OCI-LY7 (cell line): ENCODE data around the gene DGKD. TPM values are rescaled to one million over a fixed set of nuclear protein-coding genes. Genes with fewer than 3 reads are reported as not detected.
A peak's percentile ranks its signal among the peaks of the same experiment; 100 is the strongest.

Source experiments
- BruUV-seq: library from RNA; stranded (reverse); fragments of 400-500 nt; replicated peaks from 2 replicates; lab custom pipeline; 2021; lab: Mats Ljungman, UMichigan
- CTCF ChIA-PET: fragments of 300-600 bp; sonication (Branson Sonifier 250); formaldehyde crosslinking; loops from one replicate; lab custom pipeline; 2022; ENCODE audit warnings: antibody characterized with exemption; ENCODE audit not compliant: unreplicated experiment; lab: Charles Lee
- POLR2A ChIA-PET: fragments of 300-600 bp; sonication (Branson Sonifier 250); formaldehyde crosslinking; loops from one replicate; lab custom pipeline; 2022; ENCODE audit warnings: antibody characterized with exemption; lab: Charles Lee
- DNase-seq: peaks from one replicate; pipeline ENCODE4 v3.0.0-alpha.2; 2015; ENCODE audit warnings: low spot score
- H2AFZ ChIP-seq: fragments of 200-600 bp; sonication (generic), shearing (Covaris generic); 2 replicates; pipeline ENCODE4 v1.6.1; 2014; ENCODE audit warnings: mild to moderate bottlenecking, antibody characterized with exemption, low read length, moderate library complexity
- H3K27ac ChIP-seq: fragments of 200-600 bp; sonication (generic); 2 replicates; pipeline ENCODE4 v1.5.1; 2014; ENCODE audit warnings: mixed run types, low read depth, mild to moderate bottlenecking, moderate library complexity, low read length, inconsistent platforms; ENCODE audit not compliant: poor library complexity, severe bottlenecking
- H3K36me3 ChIP-seq: fragments of 200-600 bp; sonication (generic); 2 replicates; pipeline ENCODE4 v1.6.1; 2014; ENCODE audit warnings: mild to moderate bottlenecking, antibody characterized with exemption, low read length, moderate library complexity, mixed read lengths; ENCODE audit not compliant: insufficient read depth
- H3K4me1 ChIP-seq: fragments of 200-600 bp; sonication (generic); 2 replicates; pipeline ENCODE4 v1.5.1; 2014; ENCODE audit warnings: mild to moderate bottlenecking, low read length; ENCODE audit not compliant: insufficient read depth, poor library complexity, severe bottlenecking
- H3K4me2 ChIP-seq: fragments of 200-600 bp; sonication (generic); 2 replicates; pipeline ENCODE4 v1.6.1; 2014; ENCODE audit warnings: mild to moderate bottlenecking, low read length
- H3K4me3 ChIP-seq: fragments of 200-600 bp; sonication (generic); 2 replicates; pipeline ENCODE4 v1.5.1; 2014; ENCODE audit warnings: mild to moderate bottlenecking, low read depth, low read length; ENCODE audit not compliant: poor library complexity, severe bottlenecking
- H3K79me2 ChIP-seq: fragments of 200-600 bp; sonication (generic); 2 replicates; pipeline ENCODE4 v1.6.1; 2016; ENCODE audit warnings: low read depth, mild to moderate bottlenecking, low read length, moderate library complexity, mixed read lengths; ENCODE audit not compliant: insufficient read depth
- H3K9me2 ChIP-seq: fragments of 200-600 bp; sonication (generic); 2 replicates; pipeline ENCODE4 v1.6.1; 2016; ENCODE audit warnings: mild to moderate bottlenecking, low read length, mixed read lengths; ENCODE audit not compliant: insufficient read depth
- H3K9me3 ChIP-seq: fragments of 200-600 bp; sonication (generic); 2 replicates; pipeline ENCODE4 v1.6.1; 2014; ENCODE audit warnings: mild to moderate bottlenecking, mixed run types, low read length, mixed read lengths
- H4K20me1 ChIP-seq: fragments of 200-600 bp; sonication (generic); 2 replicates; pipeline ENCODE4 v1.6.1; 2014; ENCODE audit warnings: mild to moderate bottlenecking, antibody characterized with exemption, low read length, moderate library complexity, mixed read lengths; ENCODE audit not compliant: insufficient read depth
- EZH2phosphoT487 ChIP-seq: fragments of 200-600 bp; sonication (generic); IDR thresholded peaks from 2 replicates; pipeline ENCODE4 v1.6.1; 2018; ENCODE audit warnings: low read depth, borderline replicate concordance, mild to moderate bottlenecking, mixed run types, antibody characterized with exemption, low read length, moderate library complexity, mixed read lengths
- intact Hi-C: fragments of 100-400 bp; cut with micrococcal nuclease; formaldehyde crosslinking; loops from one replicate; pipeline ENCODE4 v1.10.0; 2022; ENCODE audit not compliant: unreplicated experiment
- total RNA-seq, 2 experiments: library from RNA; depleted of rRNA in 1 of 2; stranded (reverse); fragments of >200 nt in 1 of 2; shearing (Covaris generic) in 1 of 2; gene quantifications; 2 replicates each; pipeline ENCODE4 v1.2.3, GENCODE V29; 2014 to 2022
- TF ChIP-seq, protein P1 (sequence below): fragments of 200-600 bp; sonication (generic); conservative IDR thresholded peaks from 2 replicates; pipeline ENCODE4 v1.5.1; 2014; ENCODE audit warnings: mild to moderate bottlenecking, antibody characterized with exemption, low read length, moderate library complexity, mixed read lengths

The DGKD gene
- total RNA-seq, 2 experiments from 2014 or later = 62.9 to 271 TPM

DNA sequence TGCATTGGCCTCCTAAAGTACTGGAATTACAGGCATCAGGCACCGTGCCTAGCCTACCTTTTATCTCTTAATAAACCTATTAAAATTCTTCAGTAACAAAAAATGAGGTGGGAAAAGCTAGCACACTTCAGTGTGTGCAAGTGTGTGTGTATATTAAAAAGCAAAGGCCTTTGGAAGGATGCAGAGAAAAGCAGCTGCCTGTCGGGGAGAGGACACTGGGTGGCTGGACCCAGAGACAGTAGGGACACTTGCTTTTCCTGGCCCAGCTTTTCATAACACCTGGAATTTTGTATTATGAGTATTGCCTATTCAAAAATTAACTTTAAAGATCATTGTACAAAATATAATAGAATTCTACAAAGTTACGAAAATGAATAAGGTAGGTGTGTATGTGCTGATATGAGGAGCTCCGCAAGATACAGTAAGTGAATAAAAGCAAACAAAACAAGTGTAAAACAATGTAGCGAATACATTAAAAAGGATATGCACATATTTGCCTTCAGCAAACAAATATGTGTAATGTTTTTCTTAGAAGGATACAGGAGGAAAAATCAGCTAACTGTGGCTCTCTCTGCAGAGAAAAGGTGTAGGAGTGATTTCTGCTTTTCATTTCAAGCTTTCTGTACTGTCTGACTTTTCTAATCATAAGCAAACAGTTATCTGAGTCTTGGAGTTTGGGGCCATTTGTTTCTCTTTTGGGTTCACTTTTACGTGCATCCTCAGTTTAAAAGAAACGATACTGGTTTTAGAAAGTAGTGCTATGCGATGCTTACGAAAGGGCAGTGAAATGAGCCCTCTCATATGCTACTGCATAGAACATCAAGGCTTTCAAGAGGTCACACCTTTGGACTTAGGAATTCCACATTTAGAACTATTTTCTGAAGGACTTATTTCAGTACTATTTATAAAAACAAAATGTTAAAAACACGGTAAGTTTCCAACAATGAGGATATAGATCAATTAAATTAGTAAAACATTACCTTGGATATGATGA is 141.5 kb downstream of the DGKD start:
- no TSS peak for BruUV-seq
- ChIA-PET POLR2A (interaction anchor here (0.7 to 1.2 kb wide), 3 partner anchors 16 to 29 kb away, joined by 3 to 4 read pairs (median 3); no protein-coding TSS in a partner anchor), CTCF (no interaction called here)
- Histone ChIP-seq H3K9me3 (no peaks in the 10 kb centered on the region), H3K4me3 (no peak overlapping the region), H3K27ac (no peak overlapping the region), H3K9me2 (no peaks in the 10 kb centered on the region), H3K4me1 (peaks cover 7% of the 10 kb centered on the region), H3K36me3 (no peaks in the 10 kb centered on the region), H4K20me1 (no peaks in the 10 kb centered on the region), H2AFZ (no peak overlapping the region), H3K4me2 (no peak overlapping the region), H3K79me2 (no peaks in the 10 kb centered on the region)
- TF ChIP-seq EZH2phosphoT487 = no peak
- TF ChIP-seq, protein P1, sequence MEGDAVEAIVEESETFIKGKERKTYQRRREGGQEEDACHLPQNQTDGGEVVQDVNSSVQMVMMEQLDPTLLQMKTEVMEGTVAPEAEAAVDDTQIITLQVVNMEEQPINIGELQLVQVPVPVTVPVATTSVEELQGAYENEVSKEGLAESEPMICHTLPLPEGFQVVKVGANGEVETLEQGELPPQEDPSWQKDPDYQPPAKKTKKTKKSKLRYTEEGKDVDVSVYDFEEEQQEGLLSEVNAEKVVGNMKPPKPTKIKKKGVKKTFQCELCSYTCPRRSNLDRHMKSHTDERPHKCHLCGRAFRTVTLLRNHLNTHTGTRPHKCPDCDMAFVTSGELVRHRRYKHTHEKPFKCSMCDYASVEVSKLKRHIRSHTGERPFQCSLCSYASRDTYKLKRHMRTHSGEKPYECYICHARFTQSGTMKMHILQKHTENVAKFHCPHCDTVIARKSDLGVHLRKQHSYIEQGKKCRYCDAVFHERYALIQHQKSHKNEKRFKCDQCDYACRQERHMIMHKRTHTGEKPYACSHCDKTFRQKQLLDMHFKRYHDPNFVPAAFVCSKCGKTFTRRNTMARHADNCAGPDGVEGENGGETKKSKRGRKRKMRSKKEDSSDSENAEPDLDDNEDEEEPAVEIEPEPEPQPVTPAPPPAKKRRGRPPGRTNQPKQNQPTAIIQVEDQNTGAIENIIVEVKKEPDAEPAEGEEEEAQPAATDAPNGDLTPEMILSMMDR = no peak
- intact Hi-C loops = no loop called here
- DNase-seq = no peak

DNA sequence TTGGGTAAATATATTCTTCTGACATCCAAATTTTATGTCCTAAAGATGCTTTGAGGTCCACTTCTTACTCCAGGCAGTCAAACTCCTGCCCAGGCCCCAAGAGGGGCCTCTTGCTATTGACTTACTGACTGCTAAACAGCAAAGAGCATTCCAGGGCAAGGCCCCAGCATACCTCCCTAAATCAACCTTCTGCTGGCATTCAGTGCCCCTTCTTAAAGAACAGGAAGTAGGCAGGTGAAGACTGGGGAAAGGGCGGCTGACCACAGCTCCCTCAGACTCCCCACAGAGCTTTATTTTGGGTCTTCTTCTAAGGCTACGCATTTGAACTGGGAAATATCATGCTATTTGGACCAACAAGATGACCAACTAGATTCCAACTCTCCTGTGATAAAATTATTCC is 143.4 kb downstream of the DGKD start:
- H3K9me3 ChIP-seq = peaks cover 17% of the 10 kb centered on the region; the same call in 1 of the 2 replicates
- peak overlapping the region; percentile 76 for H2AFZ ChIP-seq
- H3K27ac ChIP-seq = no peak overlapping the region
- H3K79me2 ChIP-seq = no peaks in the 10 kb centered on the region
- ChIA-PET CTCF (no interaction called here), POLR2A (interaction anchor here (1.3 to 2.1 kb wide), 2 partner anchors 14 to 15 kb away, joined by 4 to 7 read pairs; no protein-coding TSS in a partner anchor)
- peaks cover 4% of the 10 kb centered on the region; the same call in 1 of the 2 replicates for H3K36me3 ChIP-seq
- no peak overlapping the region for H3K4me3 ChIP-seq
- no peaks in the 10 kb centered on the region for H4K20me1 ChIP-seq
- intact Hi-C loops = no loop called here
- H3K4me1 ChIP-seq = peaks cover 7% of the 10 kb centered on the region
- TF ChIP-seq, protein P1 = no peak
- TF ChIP-seq EZH2phosphoT487 = no peak
- no TSS peak for BruUV-seq
- no peak overlapping the region for H3K4me2 ChIP-seq
- no peak for DNase-seq
- no peaks in the 10 kb centered on the region for H3K9me2 ChIP-seq
